OCI-LY3 (cell line): Measurements from ENCODE around the gene RBFA.
A peak's percentile ranks its signal among the peaks of the same experiment; 100 is the strongest.

Source experiments
- CTCF ChIP-seq: fragments of 200-600, 300-600 bp; sonication (generic); IDR thresholded peaks from 2 replicates; pipeline ENCODE4 v1.5.1; 2014; ENCODE audit warnings: antibody characterized with exemption, low read length, low read depth
- EZH2phosphoT487 ChIP-seq: fragments of 200-600 bp; shearing (Covaris generic); IDR thresholded peaks from 2 replicates; pipeline ENCODE4 v1.6.1; 2018; ENCODE audit warnings: antibody characterized with exemption, mixed run types, low read depth

- TF ChIP-seq CTCF = peak; percentile 60
- no peak for TF ChIP-seq EZH2phosphoT487
Measured at GRCh38 chr18:80023173-80023572, 11.1 kb upstream of the RBFA start.
